IPS-11a (cell line): ENCODE results near the gene BASP1.
"Not testable (repeated sequence)": the region's sequence is repeated elsewhere in the genome, so short reads cannot be mapped to it uniquely, and the experiment has no call there.

ENCODE experiments used
- H3K4me3 ChIP-seq: one replicate; pipeline ENCODE4 v1.5.1; 2013; ENCODE audit warnings: low read depth, low read length, control low read depth

The BASP1 gene

GRCh38 chr5:17287501-17288155 lies 70.2 kb downstream of the BASP1 start:
- no peak overlapping the region for H3K4me3 ChIP-seq

GRCh38 chr5:17288570-17288969 lies 71.1 kb downstream of the BASP1 start:
- no peak overlapping the region for H3K4me3 ChIP-seq

- H3K4me3 ChIP-seq, result no peak overlapping the region
These were observed 72.5 kb downstream of the BASP1 start for GRCh38 chr5:17289681-17290539.

- H3K4me3 ChIP-seq, result no peak overlapping the region
These were observed 73.1 kb downstream of the BASP1 start for GRCh38 chr5:17290540-17290974.

GRCh38 chr5:17292434-17293015 lies 75.1 kb downstream of the BASP1 start:
- H3K4me3 ChIP-seq, result no peak overlapping the region

GRCh38 chr5:17294639-17295311 lies 77.3 kb downstream of the BASP1 start:
- no peak overlapping the region for H3K4me3 ChIP-seq

- no peak overlapping the region for H3K4me3 ChIP-seq
These were observed 78.2 kb downstream of the BASP1 start for GRCh38 chr5:17295671-17296070.

GRCh38 chr5:17302106-17302505 lies 84.7 kb downstream of the BASP1 start:
- H3K4me3 ChIP-seq, result no peak overlapping the region

- H3K4me3 ChIP-seq, result no peak overlapping the region
These were observed 85.2 kb downstream of the BASP1 start for GRCh38 chr5:17302604-17303003.

GRCh38 chr5:17304282-17304681 lies 86.9 kb downstream of the BASP1 start:
- no peak overlapping the region for H3K4me3 ChIP-seq

GRCh38 chr5:17305017-17305416 lies 87.6 kb downstream of the BASP1 start:
- H3K4me3 ChIP-seq, result no peak overlapping the region

GRCh38 chr5:17305964-17306725 lies 88.7 kb downstream of the BASP1 start:
- H3K4me3 ChIP-seq, result no peak overlapping the region

GRCh38 chr5:17306726-17307091 lies 89.3 kb downstream of the BASP1 start:
- no peak overlapping the region for H3K4me3 ChIP-seq

GRCh38 chr5:17307440-17307839 lies 90.0 kb downstream of the BASP1 start:
- H3K4me3 ChIP-seq, result not testable (repeated sequence)

GRCh38 chr5:17308326-17309065 lies 91.1 kb downstream of the BASP1 start:
- no peak overlapping the region for H3K4me3 ChIP-seq

- H3K4me3 ChIP-seq, result no peak overlapping the region
These were observed 92.0 kb downstream of the BASP1 start for GRCh38 chr5:17309462-17309861.

- not testable (repeated sequence) for H3K4me3 ChIP-seq
These were observed 93.1 kb downstream of the BASP1 start for GRCh38 chr5:17310502-17310901.

GRCh38 chr5:17311811-17312210 lies 94.4 kb downstream of the BASP1 start:
- H3K4me3 ChIP-seq, result not testable (repeated sequence)

GRCh38 chr5:17312358-17312757 lies 94.9 kb downstream of the BASP1 start:
- H3K4me3 ChIP-seq, result no peak overlapping the region

- no peak overlapping the region for H3K4me3 ChIP-seq
These were observed 97.6 kb downstream of the BASP1 start for GRCh38 chr5:17314907-17315471.
